HG03196 (cell line): ENCODE data around the gene ASB12.

Experiments
- ATAC-seq: cut with Tn5 transposase; IDR thresholded peaks from one replicate; pipeline ENCODE4 v1.9.1; 2021; ENCODE audit not compliant: unreplicated experiment

ASB12 gene

DNA sequence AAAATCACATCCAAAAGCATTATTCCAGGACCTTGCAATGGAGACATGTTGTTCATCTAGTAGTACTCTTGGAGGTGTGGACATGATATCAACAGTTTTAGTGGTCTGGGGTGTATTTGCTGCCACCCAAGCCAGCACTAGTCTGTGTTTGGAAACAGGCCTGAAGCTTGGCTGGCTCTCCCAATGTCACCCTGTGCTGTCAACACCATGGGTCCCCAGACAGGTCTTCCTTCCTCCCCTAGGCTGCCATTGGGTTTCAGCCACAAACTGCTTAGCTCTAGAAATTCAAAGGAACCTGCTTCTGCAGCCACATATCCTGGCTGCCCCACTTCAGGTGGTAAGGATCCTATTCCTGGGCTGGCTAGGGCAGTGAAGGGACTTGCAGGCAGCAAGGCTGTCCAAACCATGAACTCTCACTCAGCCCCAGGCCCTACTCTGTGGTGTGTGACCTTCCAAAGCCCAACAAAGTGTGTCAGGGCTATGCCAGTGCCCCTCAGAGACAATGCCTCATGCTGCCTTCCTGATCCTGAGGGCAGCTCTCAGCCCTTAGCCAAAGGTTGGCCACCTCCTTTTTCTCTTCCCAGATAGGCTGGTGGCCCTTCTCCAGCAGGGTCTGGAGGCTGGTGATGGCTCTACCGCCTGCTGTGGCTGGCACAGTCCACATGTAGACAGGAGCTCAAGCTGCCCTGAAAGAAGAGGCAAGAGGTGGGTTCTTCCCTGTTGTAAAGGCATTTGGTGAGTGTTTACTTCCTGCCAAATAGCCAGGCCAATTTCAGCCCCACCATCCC lies 43.2 kb downstream of the ASB12 start:
- ATAC-seq, result no peak

DNA sequence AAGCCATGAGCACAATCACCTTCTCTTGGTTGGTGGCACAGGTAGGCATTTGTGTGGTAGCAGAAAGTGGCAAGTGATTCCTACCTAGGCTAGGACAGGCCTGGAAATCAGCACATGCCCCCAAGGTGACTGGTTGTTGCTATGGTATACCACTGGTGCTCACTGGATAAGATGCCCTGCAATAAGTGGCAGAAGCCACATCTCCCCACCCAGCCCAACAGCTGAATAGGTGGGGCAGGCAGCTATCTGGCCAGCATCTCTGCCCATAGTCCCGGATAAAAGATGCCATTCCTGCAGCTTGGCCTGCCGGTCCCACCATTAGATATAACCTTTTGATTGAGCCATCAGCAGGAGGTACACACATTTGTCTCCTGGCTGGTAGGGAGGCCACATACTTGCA lies 46.0 kb downstream of the ASB12 start:
- ATAC-seq, result no peak

DNA sequence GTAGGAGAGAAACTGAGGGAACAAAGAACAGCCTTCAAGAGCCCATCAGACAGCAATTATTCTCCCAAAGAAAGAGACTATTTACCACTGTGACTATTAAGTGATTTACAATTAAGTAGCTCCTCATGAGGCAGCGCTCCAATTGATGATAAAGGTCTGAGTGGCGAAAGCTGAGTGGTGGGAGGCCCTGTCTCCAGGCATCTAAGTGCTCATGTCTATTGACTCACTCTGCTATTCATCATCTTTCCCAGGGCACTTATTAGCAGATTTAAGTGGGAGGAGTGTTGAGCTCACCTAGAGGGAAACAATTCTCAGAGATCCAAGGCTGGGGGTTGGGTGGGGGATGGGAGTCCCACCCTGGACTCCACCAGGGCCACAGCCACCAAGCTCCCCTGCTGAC lies 48.2 kb downstream of the ASB12 start:
- ATAC-seq, result no peak

DNA sequence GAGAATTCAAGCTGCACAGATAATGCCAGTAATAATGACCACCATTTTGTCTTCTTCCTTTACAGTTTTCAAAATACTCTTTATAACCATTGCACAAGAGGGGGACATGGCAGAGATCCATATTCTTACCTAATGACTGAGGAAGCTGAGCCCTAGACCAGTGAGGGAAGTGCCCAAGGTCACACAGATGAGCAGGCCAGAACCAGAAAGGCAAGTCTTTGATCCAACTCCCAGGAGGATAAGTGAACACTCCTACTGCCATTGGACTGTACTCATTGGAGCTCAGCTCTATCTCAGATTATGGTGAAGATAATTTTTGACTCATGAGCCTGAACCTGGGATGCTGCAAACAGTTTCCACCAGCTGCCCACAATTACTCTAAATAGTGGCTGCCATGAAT lies 53.5 kb downstream of the ASB12 start:
- ATAC-seq, result no peak
